NOMO-1 treated with dmso at 0.1 percent for 144 hours (cell line): ENCODE measurements around the gene SLC66A2.
A peak's percentile ranks its signal among the peaks of the same experiment; 100 is the strongest.
"Not testable (repeated sequence)": the region's sequence is repeated elsewhere in the genome, so short reads cannot be mapped to it uniquely, and the experiment has no call there.

Experiments
- DNase-seq: peaks from one replicate; lab custom pipeline; 2025; ENCODE audit not compliant: unreplicated experiment; lab: John Stamatoyannopoulos, UW

The SLC66A2 gene

DNA sequence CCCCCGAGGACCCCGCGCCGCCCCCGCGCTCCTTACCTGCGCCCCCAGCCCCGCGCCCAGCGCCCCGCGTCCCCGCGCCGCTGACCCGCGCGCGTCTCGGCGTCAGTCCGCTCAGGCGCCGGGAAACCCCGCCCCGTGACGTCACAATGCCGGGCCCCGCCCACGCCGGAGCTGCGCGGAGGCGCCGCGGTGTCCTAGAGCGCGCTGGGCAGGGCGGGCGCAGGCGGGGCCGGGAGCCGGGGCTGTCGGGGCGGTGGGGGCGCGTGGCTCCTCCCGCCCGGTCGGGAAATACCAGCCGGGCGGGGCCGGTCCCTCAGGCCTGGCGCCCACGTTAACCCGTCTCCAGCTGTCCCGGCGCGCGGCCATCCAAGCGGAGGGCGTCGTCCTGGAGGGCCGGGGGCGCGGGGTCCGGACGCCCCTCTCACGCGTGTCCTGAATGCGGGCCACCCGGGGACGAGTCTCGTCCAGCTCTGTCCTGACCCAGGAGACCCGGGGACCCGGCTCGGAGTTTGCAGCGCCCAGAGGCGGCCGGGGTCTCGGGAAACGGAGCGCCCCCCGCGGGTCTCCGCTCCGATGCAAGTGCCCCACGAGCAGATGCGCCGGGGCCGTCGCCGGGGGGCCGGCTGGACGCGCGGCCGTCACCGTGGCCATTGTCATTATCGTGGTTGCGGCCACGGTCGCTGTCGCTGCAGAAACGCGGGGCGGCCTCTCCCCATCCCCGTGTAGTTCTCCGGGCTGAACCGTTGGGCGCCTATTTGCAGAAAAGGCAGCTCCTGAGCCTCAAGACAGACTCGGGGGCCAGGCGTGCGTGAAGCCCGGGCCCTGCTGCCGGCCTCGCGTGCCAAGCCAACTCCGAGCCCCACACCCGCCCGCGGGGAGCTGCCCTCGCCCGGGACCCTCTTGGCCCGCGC, at the start of gene SLC66A2:
SLC66A2 (minus strand) TSS at position 109 of the 911 bp plus-strand sequence. CDS start 727 bp downstream, outside the sequence.
- peak; percentile 62 for DNase-seq

GRCh38 chr18:80000877-80001276, 49.4 kb upstream of the SLC66A2 start:
- no peak for DNase-seq

- not testable (repeated sequence) for DNase-seq
Observed at GRCh38 chr18:79999701-80000100, 48.2 kb upstream of the SLC66A2 start.

DNA sequence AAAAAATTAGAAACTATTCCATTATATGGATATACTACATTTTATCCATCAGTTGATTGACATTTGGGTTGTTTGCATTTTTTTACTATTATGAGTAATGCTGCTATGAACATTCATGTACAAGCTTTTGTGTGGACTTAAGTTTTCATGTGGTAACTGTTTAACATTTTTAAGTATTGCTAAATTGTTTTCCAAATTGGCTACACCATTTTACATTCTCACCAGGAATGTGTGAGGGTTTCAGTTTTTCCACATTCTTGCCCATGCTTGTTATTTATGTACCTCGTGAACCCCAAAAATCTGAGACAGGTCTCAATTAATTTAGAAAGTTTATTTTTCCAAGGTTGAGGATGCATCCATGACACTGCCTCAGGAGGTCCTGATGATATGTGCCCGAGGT, 40.0 kb upstream of the SLC66A2 start:
- no peak for DNase-seq

- DNase-seq, result no peak
Observed at GRCh38 chr18:79989195-79989497, 37.7 kb upstream of the SLC66A2 start.

GRCh38 chr18:79988451-79989194, 37.2 kb upstream of the SLC66A2 start, which contains the start of gene TXNL4A:
TSS of gene TXNL4A (minus strand) at chr18:79988563. CDS start at chr18:79988392, 171 bp downstream.
- peak; percentile 70 for DNase-seq

DNA sequence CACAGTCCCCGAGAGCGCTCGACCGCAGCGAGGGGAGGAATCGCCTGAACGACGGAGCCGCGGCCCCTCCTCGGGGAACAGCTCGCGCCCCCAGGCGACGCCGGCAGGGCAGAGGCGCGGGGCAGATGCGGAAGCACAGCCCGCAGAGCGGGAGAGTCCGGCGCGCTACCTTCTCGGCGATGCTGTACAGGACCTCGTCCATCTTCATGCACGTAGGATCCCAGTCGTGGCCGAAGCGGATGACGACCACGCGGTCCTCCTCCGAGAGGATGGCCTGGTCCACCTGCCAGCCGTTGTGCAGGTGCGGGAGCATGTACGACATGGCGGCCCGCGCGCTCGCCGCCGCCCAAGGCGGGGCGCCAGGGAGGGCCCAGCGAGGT, 36.6 kb upstream of the SLC66A2 start:
- peak; percentile 70 for DNase-seq

GRCh38 chr18:79987566-79987965, 36.1 kb upstream of the SLC66A2 start:
- DNase-seq, result no peak

DNA sequence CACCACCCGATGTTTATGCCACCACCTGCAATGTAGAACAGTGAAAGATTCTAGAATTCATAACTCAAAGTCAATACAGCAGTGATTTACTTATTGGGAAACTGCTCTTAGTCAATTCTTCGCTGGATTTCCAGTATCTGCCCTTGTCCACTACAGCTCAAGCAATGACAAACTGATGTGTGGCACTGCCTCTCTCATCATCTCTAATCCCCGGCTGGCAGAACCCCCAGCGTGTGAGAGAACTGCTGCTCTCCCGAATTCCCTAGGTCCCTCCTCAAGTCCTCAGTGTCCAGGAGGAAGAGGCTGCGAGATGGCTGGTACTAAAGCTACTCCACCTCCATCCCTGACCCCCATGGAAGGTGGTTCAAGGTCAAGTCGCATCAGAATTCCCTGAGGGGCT, 35.3 kb upstream of the SLC66A2 start:
- no peak for DNase-seq

DNA sequence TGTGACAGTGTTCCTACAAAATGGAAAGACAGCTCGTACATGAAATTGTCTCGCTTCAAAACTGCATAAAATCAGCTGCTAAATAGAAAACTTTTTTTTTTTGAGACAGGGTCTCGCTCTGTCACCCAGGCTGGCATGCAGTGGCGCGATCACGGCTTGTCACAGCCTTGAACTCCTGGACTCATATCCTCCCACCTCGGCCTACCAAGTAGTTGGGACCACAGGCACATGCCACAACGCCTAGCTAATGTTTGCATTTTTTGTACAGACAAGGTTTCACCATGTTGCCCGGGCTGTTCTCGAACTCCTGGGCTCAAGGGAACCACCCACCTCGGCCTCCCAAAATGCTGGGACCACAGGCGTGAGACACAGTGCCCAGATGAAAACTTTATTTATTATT, 33.7 kb upstream of the SLC66A2 start:
- no peak for DNase-seq

- DNase-seq, result no peak
Observed at GRCh38 chr18:79983793-79984192, 32.3 kb upstream of the SLC66A2 start.

DNA sequence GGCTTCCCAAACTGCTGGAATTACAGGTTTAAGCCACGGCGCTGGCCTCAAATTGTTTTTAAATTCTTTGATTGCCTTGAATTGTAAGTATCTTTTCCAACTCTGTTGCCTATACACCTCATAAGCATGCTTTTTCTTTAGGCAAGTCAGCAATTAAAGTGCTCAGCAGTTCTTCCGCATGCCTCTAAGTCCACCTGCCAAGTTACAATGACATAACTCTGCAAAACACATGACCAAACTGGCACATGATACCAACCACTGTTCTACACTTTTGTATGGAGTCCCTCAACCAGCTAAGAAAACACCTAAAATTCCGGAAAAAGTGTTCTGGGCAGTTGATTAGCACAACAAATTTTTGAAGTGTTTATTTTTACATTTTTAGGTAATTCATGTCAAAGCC, 31.8 kb upstream of the SLC66A2 start:
- DNase-seq, result no peak

GRCh38 chr18:79982736-79983135, 31.3 kb upstream of the SLC66A2 start:
- no peak for DNase-seq

- no peak for DNase-seq
Observed at GRCh38 chr18:79980585-79980984, 29.1 kb upstream of the SLC66A2 start.

DNA sequence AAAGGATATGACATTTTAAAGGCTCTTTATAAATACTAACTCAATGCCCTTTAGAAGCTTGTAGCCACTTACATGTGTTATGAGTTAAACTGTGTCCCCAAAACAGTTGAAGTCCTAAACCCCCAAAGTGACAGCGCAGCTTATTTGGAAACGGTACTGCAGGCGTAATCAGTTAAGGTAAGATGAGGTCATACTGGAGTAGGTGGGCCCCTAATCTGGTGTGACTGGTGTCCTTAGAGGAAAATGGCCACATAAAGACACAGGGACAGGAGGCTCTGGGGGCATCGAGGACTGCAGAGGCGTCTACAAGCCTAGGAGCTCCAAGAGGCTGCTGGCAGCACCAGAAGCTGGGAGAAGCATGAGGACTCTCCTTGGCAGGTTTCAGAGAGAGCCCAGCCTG, 28.4 kb upstream of the SLC66A2 start:
- DNase-seq, result no peak

DNA sequence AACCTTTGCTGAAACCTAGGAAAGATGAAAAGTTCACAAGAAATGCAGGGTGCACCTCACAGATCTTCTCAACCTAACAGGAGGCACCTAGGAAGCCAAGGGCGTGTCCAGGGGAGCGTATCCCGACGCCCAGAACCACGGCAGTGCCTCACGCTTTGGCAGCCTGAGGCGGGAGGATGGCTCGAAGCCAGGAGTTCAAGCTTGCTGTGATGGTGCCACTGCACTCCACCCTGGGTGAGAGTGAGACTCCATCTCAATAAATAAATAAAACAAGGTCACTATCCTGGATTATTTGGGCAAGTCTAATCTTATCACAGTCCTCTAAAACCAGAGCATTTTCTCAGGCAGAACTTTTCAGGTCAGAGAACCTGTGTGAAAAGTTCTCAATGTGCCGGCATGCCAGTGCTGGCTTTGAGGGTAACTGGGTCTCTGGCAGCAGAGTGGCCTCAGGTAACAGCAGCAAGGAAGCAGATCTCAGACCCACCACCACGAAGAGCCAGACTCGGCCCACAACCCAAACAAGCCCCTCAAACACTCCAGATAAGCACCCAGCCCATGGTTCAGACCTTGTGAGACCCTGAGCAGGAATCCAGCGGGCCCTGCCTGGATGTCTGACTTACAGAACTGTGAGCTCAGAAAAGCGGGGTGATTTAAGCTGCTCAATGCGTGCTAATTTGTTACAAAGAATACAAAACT, 24.7 kb upstream of the SLC66A2 start:
- DNase-seq, result no peak

GRCh38 chr18:79975043-79975442, 23.6 kb upstream of the SLC66A2 start:
- no peak for DNase-seq

DNA sequence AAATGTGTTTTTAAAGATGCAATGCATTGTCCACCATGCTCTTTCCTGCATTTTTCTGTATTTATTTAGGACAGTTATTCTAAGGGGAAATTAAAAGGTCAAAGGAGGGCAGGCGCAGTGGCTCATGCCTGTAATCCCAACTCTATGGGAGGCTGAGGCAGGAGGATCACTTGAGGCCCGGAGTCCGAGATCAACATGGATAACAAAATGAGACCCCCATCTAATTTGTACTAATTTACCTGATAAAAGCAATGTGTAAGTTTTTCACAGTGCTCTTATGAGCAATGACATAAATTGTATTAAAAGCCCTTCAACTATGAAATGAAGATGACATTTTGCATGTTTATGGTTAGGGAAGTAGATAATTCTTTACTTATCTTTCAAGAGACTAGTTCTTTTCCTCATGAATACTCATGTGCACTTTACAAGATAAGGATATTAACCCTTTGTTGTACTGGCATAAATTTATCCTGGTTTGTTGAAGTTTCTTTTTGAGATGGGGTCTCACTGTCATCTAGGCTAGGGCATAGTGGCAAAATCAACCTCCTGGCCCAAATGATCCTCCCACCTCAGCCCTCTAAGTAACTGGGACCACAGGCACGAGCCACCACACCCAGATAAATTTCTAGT, 22.7 kb upstream of the SLC66A2 start:
- DNase-seq, result no peak

DNA sequence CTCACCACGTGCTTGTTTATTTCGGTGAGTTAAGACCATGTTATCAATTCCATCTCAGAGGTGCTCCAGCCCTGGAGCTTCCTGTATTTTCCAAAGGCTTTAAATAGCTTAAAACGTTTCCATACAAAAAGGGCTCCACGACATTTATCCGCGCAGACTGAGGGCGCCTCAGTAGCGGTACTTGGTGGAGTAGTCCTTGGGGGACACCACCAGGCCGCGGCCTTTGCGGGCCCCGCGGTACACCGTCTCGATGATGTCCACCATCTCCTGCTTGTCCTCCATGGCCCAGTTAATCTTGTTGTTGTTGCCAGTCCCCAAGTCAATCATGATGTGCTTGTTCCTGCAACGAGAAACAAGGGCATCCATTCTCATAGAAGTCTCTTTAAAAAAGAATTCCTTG, 22.1 kb upstream of the SLC66A2 start:
- DNase-seq, result no peak

GRCh38 chr18:79972720-79973119, 21.3 kb upstream of the SLC66A2 start:
- no peak for DNase-seq

- DNase-seq, result no peak
Observed at GRCh38 chr18:79971986-79972385, 20.5 kb upstream of the SLC66A2 start.
